ENCODE data around the gene SSR1. TPM values are rescaled to one million over a fixed set of nuclear protein-coding genes. Genes with fewer than 3 reads are reported as not detected.

The SSR1 gene
- total and polyA plus RNA-seq, 2 of the 13 experiments (the other 11 are each of a cell fraction or from before 2014, with no cell fraction given), result 203 to 243 TPM

DNA sequence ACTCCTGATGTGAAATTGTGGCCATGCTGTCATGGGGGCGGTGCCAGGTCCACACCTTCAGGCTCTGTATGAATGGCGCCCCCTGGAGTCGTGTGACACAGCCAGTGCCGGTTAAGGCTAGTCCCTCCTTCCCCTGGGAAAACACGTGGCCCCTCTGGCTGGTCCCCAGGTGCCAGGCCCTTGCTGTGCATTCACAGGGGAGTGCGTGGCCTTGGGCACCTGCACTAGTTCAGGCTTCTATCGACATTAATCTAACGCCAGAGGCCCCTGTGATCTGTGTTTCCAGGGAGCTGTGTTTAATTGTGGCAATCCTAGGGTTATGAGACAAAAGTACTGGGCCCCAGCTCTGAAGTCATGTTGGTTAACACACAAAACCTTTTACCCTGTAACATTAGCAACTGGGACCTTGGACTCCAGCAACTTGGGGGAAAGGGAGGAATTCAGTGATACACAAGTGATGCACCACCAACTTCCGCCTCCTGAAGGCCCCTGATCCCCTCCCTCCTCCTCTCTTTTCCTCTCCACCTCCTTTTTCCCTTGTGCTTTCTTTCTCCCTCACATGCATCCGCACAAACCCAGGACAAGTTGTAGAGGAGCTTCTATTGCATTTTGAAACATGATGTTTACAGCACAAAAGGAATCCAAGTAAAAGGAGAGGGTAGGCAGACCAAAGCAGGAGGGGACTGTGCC, 74.0 kb downstream of the SSR1 start (continued):
- TF ChIP-seq, protein P1, sequence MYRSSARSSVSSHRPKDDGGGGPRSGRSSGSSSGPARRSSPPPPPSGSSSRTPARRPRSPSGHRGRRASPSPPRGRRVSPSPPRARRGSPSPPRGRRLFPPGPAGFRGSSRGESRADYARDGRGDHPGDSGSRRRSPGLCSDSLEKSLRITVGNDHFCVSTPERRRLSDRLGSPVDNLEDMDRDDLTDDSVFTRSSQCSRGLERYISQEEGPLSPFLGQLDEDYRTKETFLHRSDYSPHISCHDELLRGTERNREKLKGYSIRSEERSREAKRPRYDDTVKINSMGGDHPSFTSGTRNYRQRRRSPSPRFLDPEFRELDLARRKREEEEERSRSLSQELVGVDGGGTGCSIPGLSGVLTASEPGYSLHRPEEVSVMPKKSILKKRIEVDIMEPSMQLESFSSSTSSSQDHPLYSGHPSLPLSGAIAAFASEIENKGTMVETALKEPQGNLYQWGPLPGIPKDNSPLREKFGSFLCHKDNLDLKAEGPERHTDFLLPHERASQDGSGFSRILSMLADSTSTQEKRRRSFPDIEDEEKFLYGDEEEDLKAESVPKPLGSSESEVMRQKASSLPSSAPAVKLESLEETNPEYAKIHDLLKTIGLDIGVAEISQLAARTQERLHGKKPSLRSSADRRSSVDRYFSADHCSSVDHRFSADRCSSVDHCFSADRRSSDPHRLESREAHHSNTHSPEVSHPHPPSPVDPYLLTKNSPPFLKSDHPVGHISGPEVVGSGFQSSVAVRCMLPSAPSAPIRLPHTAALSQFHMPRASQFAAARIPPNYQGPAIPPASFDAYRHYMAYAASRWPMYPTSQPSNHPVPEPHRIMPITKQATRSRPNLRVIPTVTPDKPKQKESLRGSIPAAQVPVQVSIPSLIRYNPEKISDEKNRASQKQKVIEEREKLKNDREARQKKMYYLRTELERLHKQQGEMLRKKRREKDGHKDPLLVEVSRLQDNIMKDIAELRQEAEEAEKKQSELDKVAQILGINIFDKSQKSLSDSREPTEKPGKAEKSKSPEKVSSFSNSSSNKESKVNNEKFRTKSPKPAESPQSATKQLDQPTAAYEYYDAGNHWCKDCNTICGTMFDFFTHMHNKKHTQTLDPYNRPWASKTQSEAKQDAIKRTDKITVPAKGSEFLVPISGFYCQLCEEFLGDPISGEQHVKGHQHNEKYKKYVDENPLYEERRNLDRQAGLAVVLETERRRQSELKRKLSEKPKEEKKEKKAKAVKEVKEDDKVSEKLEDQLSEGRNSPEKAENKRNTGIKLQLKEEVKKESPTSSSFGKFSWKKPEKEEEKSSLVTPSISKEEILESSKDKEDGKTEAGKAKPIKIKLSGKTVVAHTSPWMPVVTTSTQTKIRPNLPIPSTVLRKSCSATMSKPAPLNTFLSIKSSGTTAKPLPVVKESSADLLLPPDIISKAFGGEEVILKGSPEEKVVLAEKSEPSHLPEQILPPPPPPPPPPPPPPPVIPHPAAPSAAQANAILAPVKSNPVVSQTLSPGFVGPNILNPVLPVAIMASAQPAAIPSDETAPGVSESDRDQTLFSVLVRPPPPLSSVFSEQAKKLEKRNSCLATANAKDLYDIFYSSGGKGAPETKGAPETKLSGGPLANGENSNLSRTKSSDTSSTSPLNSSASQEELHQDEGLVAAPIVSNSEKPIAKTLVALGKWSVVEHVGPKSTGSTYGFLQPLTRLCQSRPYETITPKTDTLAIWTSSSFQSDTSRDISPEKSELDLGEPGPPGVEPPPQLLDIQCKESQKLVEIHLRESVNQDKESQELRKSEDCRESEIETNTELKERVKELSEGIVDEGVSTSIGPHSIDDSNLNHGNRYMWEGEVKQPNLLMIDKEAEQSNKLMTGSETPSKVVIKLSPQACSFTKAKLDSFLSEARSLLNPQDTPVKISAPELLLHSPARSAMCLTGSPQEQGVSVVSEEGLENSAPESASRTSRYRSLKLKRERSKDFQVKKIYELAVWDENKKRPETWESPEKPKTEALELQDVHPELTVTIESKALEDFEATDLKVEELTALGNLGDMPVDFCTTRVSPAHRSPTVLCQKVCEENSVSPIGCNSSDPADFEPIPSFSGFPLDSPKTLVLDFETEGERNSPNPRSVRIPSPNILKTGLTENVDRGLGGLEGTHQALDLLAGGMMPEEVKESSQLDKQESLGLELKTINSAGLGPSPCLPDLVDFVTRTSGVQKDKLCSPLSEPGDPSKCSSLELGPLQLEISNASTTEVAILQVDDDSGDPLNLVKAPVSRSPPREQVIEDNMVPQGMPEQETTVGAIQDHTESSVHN (CRISPR knock-in tag; IDR thresholded peaks at IDR 0.05), result no peak; the same call in 1 of the 2 replicates
- TF ChIP-seq ZSCAN30 (CRISPR knock-in tag; IDR thresholded peaks at IDR 0.05) (no peak), ZNF451 (CRISPR knock-in tag; IDR thresholded peaks at IDR 0.05) (no peak; the same call in 1 of the 2 replicates), TMF1 (CRISPR knock-in tag; IDR thresholded peaks at IDR 0.05; ENCODE audit: low read depth) (0 out of 2 replicates have a peak, but pooled peaks have one; percentile 43), MEIS2 (CRISPR knock-in tag; IDR thresholded peaks at IDR 0.05) (peak; percentile 49; the same call in 1 of the 2 replicates), STAG1 (CRISPR knock-in tag; IDR thresholded peaks at IDR 0.05) (peak; percentile 84), ZNF33B (CRISPR knock-in tag; IDR thresholded peaks at IDR 0.05) (no peak), RAD21 (CRISPR knock-in tag; IDR thresholded peaks at IDR 0.05) (peak; percentile 87), MED13 (CRISPR knock-in tag; IDR thresholded peaks at IDR 0.05) (0 out of 2 replicates have a peak, but pooled peaks have one; percentile 35), PAF1 (CRISPR knock-in tag; IDR thresholded peaks at IDR 0.05) (no peak)
- TF ChIP-seq, protein P2, sequence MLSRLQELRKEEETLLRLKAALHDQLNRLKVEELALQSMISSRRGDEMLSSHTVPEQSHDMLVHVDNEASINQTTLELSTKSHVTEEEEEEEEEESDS (CRISPR knock-in tag; IDR thresholded peaks at IDR 0.05; ENCODE audit: borderline replicate concordance), result no peak
- TF ChIP-seq, protein P3, sequence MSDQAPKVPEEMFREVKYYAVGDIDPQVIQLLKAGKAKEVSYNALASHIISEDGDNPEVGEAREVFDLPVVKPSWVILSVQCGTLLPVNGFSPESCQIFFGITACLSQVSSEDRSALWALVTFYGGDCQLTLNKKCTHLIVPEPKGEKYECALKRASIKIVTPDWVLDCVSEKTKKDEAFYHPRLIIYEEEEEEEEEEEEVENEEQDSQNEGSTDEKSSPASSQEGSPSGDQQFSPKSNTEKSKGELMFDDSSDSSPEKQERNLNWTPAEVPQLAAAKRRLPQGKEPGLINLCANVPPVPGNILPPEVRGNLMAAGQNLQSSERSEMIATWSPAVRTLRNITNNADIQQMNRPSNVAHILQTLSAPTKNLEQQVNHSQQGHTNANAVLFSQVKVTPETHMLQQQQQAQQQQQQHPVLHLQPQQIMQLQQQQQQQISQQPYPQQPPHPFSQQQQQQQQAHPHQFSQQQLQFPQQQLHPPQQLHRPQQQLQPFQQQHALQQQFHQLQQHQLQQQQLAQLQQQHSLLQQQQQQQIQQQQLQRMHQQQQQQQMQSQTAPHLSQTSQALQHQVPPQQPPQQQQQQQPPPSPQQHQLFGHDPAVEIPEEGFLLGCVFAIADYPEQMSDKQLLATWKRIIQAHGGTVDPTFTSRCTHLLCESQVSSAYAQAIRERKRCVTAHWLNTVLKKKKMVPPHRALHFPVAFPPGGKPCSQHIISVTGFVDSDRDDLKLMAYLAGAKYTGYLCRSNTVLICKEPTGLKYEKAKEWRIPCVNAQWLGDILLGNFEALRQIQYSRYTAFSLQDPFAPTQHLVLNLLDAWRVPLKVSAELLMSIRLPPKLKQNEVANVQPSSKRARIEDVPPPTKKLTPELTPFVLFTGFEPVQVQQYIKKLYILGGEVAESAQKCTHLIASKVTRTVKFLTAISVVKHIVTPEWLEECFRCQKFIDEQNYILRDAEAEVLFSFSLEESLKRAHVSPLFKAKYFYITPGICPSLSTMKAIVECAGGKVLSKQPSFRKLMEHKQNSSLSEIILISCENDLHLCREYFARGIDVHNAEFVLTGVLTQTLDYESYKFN (CRISPR knock-in tag; conservative IDR thresholded peaks at IDR 0.05), result peak; percentile 94
- TF ChIP-seq, protein P4, sequence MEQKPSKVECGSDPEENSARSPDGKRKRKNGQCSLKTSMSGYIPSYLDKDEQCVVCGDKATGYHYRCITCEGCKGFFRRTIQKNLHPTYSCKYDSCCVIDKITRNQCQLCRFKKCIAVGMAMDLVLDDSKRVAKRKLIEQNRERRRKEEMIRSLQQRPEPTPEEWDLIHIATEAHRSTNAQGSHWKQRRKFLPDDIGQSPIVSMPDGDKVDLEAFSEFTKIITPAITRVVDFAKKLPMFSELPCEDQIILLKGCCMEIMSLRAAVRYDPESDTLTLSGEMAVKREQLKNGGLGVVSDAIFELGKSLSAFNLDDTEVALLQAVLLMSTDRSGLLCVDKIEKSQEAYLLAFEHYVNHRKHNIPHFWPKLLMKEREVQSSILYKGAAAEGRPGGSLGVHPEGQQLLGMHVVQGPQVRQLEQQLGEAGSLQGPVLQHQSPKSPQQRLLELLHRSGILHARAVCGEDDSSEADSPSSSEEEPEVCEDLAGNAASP (CRISPR knock-in tag; IDR thresholded peaks at IDR 0.05; ENCODE audit: borderline replicate concordance), result peak; percentile 61; the same call in 1 of the 2 replicates
- TF ChIP-seq, protein P5, sequence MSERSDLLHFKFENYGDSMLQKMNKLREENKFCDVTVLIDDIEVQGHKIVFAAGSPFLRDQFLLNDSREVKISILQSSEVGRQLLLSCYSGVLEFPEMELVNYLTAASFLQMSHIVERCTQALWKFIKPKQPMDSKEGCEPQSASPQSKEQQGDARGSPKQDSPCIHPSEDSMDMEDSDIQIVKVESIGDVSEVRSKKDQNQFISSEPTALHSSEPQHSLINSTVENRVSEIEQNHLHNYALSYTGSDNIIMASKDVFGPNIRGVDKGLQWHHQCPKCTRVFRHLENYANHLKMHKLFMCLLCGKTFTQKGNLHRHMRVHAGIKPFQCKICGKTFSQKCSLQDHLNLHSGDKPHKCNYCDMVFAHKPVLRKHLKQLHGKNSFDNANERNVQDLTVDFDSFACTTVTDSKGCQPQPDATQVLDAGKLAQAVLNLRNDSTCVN (CRISPR knock-in tag; IDR thresholded peaks at IDR 0.05; ENCODE audit: borderline replicate concordance), result peak; percentile 59; the same call in 1 of the 2 replicates
